Psoas muscle (tissue), 8 donors: ENCODE data around the gene RUFY3. TPM values are rescaled to one million over a fixed set of nuclear protein-coding genes. Genes with fewer than 3 reads are reported as not detected.

Experiments
- ATAC-seq, 4 donors: fragments of 200-7000 bp; cut with Tn5 transposase; one replicate each; pipeline ENCODE4 v1.9.1; 2020; ENCODE audit warnings: moderate library complexity in 3 of 4, mild to moderate bottlenecking in 2 of 4
- DNase-seq, 2 donors: peaks; one replicate each; pipeline ENCODE4 v3.0.0-alpha.2; 2020
- H3K27ac ChIP-seq: fragments of 200-600 bp; one replicate; pipeline ENCODE4 v1.8.0; 2022
- H3K27me3 ChIP-seq, 3 donors: fragments of 200-600 bp in 1 of 3; one replicate each; pipeline versions ENCODE4 v1.6.1 to v1.8.0; 2013 to 2022; ENCODE audit warnings: low read length in 2 of 3, mild to moderate bottlenecking in 2 of 3, moderate library complexity in 1 of 3; ENCODE audit not compliant: insufficient read depth in 3 of 3
- H3K36me3 ChIP-seq, 2 donors: fragments of 200-600 bp in 1 of 2; one replicate each; pipeline versions ENCODE4 v1.6.1 to v1.8.0; 2013 to 2022; ENCODE audit warnings: low read depth in 1 of 2, mild to moderate bottlenecking in 1 of 2, moderate library complexity in 1 of 2; ENCODE audit not compliant: insufficient read depth in 1 of 2
- H3K4me1 ChIP-seq: fragments of 200-600 bp; one replicate; pipeline ENCODE4 v1.8.0; 2022
- H3K4me3 ChIP-seq: fragments of 200-600 bp; one replicate; pipeline ENCODE4 v1.8.0; 2022; ENCODE audit warnings: mild to moderate bottlenecking
- H3K9me3 ChIP-seq: fragments of 200-600 bp; one replicate; pipeline ENCODE4 v1.8.0; 2022
- WGBS, 3 donors: extraction: QIAGEN DNeasy Blood & Tissue Kit; methylation state at CpG; one replicate each; pipeline versions ENCODE4 v1.1.6 to v1.1.7; 2013; 5-methylcytosine and 5-hydroxymethylcytosine counted together
- intact Hi-C, 2 donors: fragments of 100-400 bp; cut with DNase I; formaldehyde crosslinking; loops; one replicate each; pipeline versions ENCODE4 v1.11.0 to v1.14.2; 2022
- polyA plus RNA-seq, 3 donors: library from polyadenylated mRNA; stranded (reverse); fragments of 200-250 nt; gene quantifications; one replicate each; pipeline ENCODE4 v1.2.3, GENCODE V29; 2013
- total RNA-seq, 4 donors: library from RNA; stranded (reverse); fragmentation: NEBNext Ultra II Directional in 2 of 4; extraction: Animal tissue kit (Norgen Biotek cat#: 25700) in 2 of 4; gene quantifications; one replicate each; pipeline versions ENCODE4 v1.2.1 to v1.2.4, GENCODE V29; 2021 to 2023
- TF ChIP-seq, protein P1 (sequence below): fragments of 200-600 bp; IDR thresholded peaks from one replicate; pipeline ENCODE4 v1.8.0; 2022; ENCODE audit warnings: antibody characterized with exemption
- donor health status: healthy with polysubstance abuse.
- donor health status: DM: no; HTN: no; CAD: no; lungs with moderate emphysema.
- donor health status: Bipolar disorder and iron deficiency.
- donor health status: healthy.
- donor health status: DM: yes; HTN: yes; CAD: no.
- donor health status: DM: no; HTN: no; CAD: no.
- donor health status: DM: no; HTN: no; CAD: no.
- donor health status: DM: yes; HTN: yes; CAD: no.

The RUFY3 gene
- total and polyA plus RNA-seq, 7 donors, result 15.1 to 53.7 (median 35.2) TPM

DNA sequence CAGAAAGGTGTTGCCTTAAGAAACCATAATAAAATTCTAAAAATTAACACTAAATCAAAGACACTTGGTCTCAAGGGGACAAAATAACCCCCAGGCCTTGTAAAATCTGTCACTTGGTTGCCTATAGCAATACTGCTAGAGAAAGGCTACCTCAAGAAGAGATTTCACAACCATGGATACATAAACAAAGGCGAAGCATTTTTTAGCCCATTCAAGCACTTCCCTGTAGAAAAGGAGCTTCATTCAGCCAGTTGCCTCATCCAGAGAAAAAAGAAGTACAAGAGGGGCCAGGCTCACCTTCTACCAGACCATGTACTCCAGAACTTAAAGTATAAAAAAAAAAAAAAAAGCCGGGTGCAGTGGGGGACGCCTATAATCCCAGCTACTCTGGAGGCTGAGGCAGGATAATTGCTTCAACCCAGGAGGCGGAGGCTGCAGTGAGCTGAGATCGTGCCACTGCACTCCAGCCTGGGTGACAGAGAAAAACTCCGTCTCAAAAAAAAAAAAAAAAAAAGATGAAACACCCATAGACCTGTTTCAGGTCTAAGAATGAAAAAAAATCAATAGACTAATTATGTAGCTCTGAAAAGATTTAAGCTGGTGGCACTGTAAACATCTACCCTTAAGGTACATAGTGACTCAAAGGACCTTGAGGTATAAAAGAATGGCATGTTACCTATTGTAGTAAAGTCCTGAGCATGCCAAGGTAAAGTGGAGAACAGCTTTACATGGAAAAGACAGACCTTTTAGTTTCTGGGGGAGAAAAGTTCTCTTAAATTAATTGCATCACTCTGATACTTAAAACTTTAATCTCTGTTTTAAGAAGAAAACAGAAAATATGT, 18.0 kb downstream of the RUFY3 start:
- Histone ChIP-seq H3K9me3 (no peaks in the 10 kb centered on the region), H3K36me3 (no peaks in the 10 kb centered on the region), H3K4me3 (no peak overlapping the region), H3K27ac (no peak overlapping the region), H3K4me1 (no peaks in the 10 kb centered on the region), H3K27me3 (no peaks in the 10 kb centered on the region)
- WGBS, 3 donors, result 72 to 95% (median 89%) methylated on average over 6 of the region's 6 CpGs
- ATAC-seq (no peak), DNase-seq (no peak)
- intact Hi-C loops, result no loop called here
- TF ChIP-seq, protein P1, sequence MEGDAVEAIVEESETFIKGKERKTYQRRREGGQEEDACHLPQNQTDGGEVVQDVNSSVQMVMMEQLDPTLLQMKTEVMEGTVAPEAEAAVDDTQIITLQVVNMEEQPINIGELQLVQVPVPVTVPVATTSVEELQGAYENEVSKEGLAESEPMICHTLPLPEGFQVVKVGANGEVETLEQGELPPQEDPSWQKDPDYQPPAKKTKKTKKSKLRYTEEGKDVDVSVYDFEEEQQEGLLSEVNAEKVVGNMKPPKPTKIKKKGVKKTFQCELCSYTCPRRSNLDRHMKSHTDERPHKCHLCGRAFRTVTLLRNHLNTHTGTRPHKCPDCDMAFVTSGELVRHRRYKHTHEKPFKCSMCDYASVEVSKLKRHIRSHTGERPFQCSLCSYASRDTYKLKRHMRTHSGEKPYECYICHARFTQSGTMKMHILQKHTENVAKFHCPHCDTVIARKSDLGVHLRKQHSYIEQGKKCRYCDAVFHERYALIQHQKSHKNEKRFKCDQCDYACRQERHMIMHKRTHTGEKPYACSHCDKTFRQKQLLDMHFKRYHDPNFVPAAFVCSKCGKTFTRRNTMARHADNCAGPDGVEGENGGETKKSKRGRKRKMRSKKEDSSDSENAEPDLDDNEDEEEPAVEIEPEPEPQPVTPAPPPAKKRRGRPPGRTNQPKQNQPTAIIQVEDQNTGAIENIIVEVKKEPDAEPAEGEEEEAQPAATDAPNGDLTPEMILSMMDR, result no peak

DNA sequence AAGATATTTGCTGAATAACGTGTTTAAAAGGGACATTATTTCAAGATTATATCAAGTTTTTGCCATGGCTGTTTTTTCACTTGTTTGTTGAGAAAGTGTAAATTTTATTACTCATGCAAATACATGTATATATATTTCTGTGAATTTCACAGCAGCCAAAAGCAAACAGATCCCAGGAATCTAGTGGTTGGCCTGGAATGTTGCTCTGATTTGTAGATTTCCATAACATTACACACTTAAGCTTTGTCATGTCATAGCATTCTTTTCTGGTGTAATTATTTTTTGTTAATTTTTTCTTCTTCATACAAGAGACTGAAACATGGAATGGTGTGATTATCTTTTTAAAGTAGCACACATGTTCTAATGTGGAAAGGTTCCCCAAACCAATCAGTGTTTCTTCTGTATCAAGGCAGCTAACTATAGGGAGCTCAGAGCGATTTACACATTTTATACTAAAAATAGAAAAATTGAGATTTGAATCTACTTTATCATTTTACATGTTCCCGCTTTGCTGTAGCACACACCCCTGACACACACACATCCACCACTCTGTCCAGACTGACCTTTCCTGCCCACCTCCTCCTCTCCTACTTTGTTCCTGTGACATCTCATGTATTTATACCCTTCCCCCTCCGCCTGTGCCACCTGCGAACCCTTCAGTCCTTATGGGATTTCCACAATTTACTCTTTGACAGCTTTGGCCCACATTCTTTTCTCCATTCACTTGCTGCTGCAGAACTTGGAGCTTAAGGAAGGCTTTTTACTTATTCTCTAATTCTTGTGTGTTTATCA, 20.3 kb downstream of the RUFY3 start:
- intact Hi-C loops, result no loop called here
- H3K36me3 ChIP-seq, result no peaks in the 10 kb centered on the region
- H3K27me3 ChIP-seq, result no peaks in the 10 kb centered on the region
- no peaks in the 10 kb centered on the region for H3K4me1 ChIP-seq
- ATAC-seq (no peak), DNase-seq (no peak)
- TF ChIP-seq, protein P1, result no peak
- no peak overlapping the region for H3K4me3 ChIP-seq
- WGBS, 3 donors, result 82 to 86% (median 83%) methylated on average over 5 of the region's 5 CpGs
- no peak overlapping the region for H3K27ac ChIP-seq
- H3K9me3 ChIP-seq, result no peaks in the 10 kb centered on the region

DNA sequence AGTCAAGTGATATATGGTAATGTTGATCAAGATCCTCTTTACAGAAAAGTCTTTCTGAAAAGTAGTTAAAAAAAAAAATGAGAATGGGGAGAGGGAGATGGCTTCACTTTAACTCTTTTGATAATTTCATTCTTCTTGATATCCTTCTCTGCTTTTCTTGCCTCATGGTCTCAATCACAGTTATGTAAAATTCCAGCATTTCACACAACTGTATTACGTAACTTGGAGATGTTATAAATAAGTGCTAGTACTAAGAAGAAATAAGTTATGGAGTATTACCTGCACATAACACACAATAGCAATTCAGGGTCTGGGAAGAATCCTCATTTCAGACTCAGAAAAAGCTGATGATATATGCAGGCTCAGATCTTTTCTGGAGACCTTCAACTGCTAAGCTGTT, 22.0 kb downstream of the RUFY3 start:
- Histone ChIP-seq H3K4me3 (no peak overlapping the region), H3K4me1 (no peaks in the 10 kb centered on the region), H3K27me3 (no peaks in the 10 kb centered on the region), H3K36me3 (no peaks in the 10 kb centered on the region), H3K27ac (no peak overlapping the region), H3K9me3 (no peaks in the 10 kb centered on the region)
- DNase-seq (no peak), ATAC-seq (no peak)
- WGBS, 3 donors, result 90 to 91% (median 91%) methylated on average over 1 of the region's 1 CpG
- TF ChIP-seq, protein P1, result no peak
- intact Hi-C loops, result no loop called here

DNA sequence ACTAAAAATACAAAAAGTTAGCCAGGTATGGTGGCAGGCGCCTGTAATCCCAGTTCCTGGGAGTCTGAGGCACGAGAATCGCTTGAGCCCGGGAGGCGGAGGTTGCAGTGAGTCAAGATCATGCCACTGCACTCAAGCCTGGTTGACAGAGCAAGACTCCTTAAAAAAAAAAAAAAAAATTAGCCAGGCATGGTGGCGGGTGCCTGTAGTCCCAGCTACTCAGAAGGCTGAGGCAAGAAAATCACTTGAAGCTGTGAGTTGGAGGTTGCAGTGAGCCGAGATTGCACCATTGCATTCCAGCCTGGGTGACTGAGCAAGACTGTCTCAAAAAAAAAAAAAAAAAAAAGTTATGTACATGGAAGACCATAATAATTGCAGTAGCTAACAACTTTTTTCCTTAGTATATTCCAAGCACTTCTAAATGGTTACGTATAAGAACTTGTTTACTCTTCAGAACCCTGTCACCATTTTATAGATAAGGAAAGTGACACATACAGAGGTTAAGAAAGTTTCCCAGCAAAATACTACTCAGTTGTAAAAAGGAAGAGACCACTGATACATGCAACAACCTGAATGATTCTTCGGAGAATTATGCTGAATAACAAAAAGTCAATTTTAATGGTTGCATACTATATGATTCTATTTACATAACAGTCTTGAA, 24.5 kb downstream of the RUFY3 start:
- WGBS, 3 donors, result 97 to 99% (median 98%) methylated on average over 9 of the region's 9 CpGs
- no peak overlapping the region for H3K27ac ChIP-seq
- TF ChIP-seq, protein P1, result no peak
- intact Hi-C loops, result no loop called here
- H3K4me3 ChIP-seq, result no peak overlapping the region
- H3K9me3 ChIP-seq, result no peaks in the 10 kb centered on the region
- no peak for DNase-seq
- peak in 2 of 4 donors; percentile 44 to 53 for ATAC-seq
- H3K27me3 ChIP-seq, result no peaks in the 10 kb centered on the region
- no peaks in the 10 kb centered on the region for H3K4me1 ChIP-seq
- no peaks in the 10 kb centered on the region for H3K36me3 ChIP-seq
